GM12891 (cell line): ENCODE data around the gene CYP20A1.

Experiments
- PAX5 ChIP-seq: IDR thresholded peaks from 2 replicates; pipeline ENCODE4 v1.6.1; 2011; ENCODE audit warnings: low read length, moderate library complexity, mild to moderate bottlenecking; ENCODE audit not compliant: insufficient read depth, severe bottlenecking
- POLR2A ChIP-seq: IDR thresholded peaks from 2 replicates; pipeline ENCODE4 v1.6.1; 2011; ENCODE audit warnings: low read depth, low read length, control low read depth
- POLR2AphosphoS5 ChIP-seq: IDR thresholded peaks from 2 replicates; pipeline ENCODE4 v1.6.1; 2011; ENCODE audit warnings: low read depth, low read length, control low read depth
- SPI1 ChIP-seq: IDR thresholded peaks from 2 replicates; pipeline ENCODE4 v1.6.1; 2011; ENCODE audit warnings: low read depth, low read length, control low read depth
- TAF1 ChIP-seq: IDR thresholded peaks from 2 replicates; pipeline ENCODE4 v1.6.1; 2011; ENCODE audit warnings: low read depth, low read length, control low read depth

DNA sequence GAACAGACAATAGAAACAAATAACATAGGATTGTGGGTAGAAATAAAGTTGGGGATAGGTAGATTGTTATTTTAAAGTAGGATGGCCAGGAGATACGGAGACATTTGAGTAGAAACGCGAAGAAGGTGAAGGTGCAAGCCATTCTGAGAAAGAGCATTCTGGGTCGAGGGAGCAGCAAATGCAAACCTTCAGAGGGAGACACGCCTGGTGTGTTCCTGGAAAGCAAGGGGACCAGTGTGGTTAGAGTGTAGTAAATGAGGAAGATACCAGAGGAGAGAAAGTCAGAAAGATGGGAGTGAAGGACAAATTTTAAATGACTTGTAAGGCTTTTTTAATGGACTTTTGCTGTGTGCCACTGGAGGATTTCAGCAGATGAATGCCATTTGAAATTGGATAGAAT, 1.7 kb downstream of the CYP20A1 start:
- TF ChIP-seq POLR2A (no peak), POLR2AphosphoS5 (no peak), TAF1 (no peak), SPI1 (no peak), PAX5 (no peak)
